NCI-H748 (cell line): ENCODE measurements around the gene HPN.
"Not testable (repeated sequence)": the region's sequence is repeated elsewhere in the genome, so short reads cannot be mapped to it uniquely, and the experiment has no call there.

Source experiments
- DNase-seq: peaks from one replicate; lab custom pipeline; 2025; ENCODE audit not compliant: unreplicated experiment; lab: John Stamatoyannopoulos, UW

Gene HPN

GRCh38 chr19:35027009-35027408 is 14.5 kb upstream of the HPN start:
- no peak for DNase-seq

DNA sequence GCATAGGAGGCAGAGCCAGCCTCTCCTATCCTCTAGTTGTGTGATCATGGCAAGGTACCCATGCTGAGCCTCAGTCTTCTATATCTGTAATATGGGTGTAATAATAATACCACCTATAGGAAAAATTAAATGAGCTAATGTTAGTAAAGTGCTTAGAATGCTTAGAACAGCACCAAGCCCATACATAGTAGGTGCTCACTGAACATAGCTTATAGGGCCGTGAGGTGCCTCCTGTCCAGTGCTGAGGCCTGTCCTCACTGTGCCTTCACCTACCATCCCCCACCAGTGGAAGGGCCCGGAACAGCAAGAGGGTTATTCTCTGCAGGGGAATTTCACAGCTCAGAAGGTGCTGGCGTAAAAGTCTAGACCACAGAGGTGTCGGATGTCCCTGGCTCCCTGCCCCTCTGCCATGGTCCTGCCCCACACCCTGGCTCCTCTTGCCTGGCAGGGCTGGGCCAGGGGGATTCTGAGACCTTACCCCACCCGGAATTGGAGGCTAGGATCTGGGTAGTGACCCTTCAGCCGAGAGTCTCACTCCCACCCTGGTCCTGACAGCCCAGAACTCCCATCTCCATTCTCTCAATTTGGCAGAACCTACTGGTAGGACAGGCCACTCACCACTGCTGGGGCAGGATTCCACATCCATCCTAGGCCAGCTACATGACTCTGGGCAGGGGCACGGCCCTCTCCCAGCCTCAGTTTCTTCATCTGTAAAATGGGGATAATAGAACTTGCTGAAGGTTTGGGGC is 13.5 kb upstream of the HPN start:
- DNase-seq: no peak

DNA sequence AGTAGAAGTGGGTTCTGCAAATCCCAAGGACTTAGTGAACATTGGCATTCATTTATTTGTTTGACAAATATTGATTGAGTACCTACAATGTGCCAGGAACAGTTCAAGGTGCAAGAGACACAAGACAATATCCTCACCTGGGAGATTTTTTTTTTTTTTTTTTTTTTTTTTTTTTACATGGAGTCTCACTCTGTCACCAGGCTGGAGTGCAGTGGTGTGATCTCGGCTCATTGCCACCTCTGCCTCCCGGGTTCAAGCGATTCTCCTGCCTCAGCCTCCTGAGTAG is 13.0 kb upstream of the HPN start:
- DNase-seq: not testable (repeated sequence)

GRCh38 chr19:35029275-35029736 is 12.2 kb upstream of the HPN start:
- not testable (repeated sequence) for DNase-seq

- peak; percentile 35 for DNase-seq
Observed at GRCh38 chr19:35029737-35030256, 11.7 kb upstream of the HPN start.

DNA sequence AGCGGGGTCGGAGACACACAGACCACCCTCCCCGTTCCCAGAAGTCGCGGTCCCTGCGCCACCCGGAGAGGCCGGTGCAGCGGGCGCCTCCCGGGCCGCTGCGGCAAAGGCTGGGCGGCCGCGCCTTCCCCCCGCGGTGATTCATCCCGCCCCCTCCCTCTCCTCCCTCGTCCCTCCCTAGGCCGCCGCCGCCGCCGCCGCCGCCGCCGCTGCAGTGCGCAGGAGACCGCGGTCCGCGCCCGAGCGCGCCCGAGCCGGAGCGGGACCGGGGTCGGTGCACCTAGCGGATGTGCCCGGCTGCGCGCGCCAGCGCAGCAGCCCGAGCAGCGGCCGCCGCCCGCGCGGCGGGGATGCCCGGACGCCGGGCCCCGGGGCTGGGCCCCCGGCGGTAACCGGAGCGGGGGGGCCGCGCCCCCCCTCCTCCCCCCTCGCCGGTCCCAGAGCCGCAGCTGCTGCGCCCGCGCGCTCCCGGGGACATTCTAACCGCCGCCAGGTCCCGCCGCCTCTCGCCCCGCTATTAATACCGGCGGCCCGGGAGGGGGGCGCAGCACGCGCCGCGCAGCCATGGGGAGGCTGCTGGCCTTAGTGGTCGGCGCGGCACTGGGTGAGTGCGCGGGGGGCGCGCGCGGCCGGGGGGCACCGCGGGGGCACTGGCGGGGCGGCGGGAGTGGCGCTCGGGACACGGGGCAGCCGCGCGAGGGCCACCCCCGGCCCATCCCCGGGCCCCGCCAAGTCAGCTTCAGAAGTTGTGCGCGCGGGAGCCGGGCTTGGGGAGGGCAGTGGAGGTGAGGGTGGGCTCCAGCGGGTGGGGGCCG is 11.1 kb upstream of the HPN start, which contains the start of gene SCN1B:
TSS of gene SCN1B (plus strand) at position 214 of the 815 bp plus-strand sequence. CDS start at position 565, 351 bp downstream.
- peak; percentile 76 for DNase-seq

GRCh38 chr19:35031072-35031881 is 10.2 kb upstream of the HPN start:
- DNase-seq: peak; percentile 62

DNA sequence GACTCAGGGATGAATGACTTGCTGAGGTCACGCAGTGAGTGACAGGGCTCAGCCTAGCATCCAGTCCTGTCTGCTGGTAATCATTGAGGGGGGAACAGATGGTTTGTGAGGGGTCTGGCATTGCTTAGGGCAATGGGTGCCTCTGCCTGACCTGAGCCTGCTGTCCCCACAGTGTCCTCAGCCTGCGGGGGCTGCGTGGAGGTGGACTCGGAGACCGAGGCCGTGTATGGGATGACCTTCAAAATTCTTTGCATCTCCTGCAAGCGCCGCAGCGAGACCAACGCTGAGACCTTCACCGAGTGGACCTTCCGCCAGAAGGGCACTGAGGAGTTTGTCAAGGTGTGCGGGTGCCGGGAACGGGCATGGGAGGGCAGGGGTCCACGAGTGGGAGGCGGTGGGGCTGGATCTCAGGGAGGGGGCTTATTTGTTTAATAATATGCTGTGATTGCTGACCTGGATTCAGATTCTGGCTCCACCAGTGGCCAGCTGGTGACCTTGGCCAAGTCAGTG is 9.1 kb upstream of the HPN start:
- no peak for DNase-seq

GRCh38 chr19:35033067-35034004 is 8.2 kb upstream of the HPN start:
- no peak for DNase-seq

GRCh38 chr19:35034005-35034502 is 7.5 kb upstream of the HPN start:
- DNase-seq: peak; percentile 14

GRCh38 chr19:35034588-35035382 is 6.7 kb upstream of the HPN start:
- DNase-seq: no peak

- DNase-seq: no peak
Observed at GRCh38 chr19:35037716-35038622, 3.6 kb upstream of the HPN start.

GRCh38 chr19:35038623-35039512 is 2.7 kb upstream of the HPN start:
- DNase-seq: no peak

DNA sequence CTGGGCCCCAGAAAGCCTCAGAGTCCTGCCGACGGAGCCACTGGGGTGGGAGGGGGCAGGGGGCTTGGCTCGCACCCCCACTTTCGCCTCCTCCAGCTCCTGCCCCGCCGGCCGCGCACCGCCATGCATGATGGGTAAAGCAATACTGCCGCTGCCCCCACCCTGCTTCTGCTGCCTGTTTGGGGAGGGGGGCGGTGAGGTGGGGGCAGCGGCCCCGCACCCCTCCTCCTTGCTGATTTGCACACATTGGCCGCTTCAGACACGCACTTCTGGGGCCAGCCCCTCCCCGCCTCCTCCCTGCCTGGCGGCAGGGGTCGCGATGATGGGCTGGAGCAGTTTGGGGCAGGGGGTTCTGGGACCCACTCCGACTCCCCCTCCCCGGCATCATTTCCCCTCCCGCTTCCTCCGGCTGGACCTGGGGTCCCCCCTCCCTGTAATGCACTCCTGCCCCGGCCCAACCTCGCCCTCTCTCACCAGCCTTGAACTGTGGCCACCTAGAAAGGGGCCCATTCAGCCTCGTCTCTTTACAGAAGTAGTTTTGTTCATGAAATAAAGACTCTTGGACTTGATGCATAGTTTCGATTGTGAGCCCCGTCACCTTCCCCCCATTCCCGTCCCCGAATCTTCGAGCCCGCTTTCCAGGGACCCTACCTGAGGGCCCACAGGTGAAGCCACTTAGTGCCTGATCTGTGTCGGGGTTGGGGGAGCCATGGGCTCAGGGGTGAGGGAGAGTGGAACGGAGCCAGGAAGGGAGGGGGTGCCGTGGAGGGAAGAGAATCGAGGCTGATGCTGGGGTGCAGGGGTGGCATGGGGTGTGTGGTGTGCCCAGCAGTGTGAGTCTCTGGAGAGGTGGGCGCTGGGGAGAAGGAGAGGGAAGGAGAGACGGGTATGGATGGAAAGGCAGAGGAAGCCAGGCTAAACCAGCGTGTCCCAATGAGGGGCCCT is 1.4 kb upstream of the HPN start:
- no peak for DNase-seq

DNA sequence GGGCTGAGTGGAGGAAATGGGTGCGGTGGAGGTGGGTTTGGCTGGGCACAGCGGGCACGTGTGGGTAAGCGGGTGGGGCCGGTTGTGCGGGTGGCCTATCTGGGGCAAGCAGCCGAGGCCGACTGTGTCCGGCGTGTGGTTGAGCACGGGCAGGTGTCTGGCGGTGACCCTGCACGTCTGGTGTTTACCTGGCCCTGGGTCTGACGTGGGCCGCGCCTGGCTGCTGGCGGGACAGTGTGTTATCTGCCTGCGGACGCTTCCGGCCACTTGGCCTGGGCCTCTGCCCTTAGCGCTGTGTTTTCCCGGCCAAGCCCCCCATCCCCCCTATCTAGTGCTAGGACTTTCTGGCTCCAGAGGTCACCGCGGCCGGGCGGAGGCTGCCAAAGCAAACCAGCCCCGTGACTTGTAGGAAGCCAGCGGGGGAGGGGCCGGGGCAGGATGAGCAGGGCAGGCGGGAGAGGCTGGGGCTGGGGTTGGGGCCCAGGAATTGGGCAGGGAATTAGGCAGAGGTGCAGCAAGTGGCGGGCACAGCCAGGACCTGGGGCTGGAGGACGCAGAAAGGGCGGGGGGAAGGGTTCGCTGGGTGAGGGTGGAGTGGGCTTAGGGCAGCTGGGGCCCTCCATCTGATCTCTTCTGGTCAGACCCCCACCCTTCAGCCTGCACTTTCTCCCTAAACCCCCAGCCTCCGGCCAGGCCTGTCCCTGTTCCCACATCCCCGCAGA is 534 bp upstream of the HPN start:
- DNase-seq: peak; percentile 21
